Keratinocyte (primary cell): ENCODE results near the gene ITGAV. TPM values are rescaled to one million over a fixed set of nuclear protein-coding genes. Genes with fewer than 3 reads are reported as not detected.

Source experiments
- DNase-seq: peaks from one replicate; pipeline ENCODE4 v3.0.0-alpha.2; 2011; ENCODE audit warnings: low read depth, missing footprints, low spot score
- FAIRE-seq: peaks from 2 replicates; lab custom pipeline; 2011; peaks lifted over from hg19 to GRCh38; lab: Jason Lieb, UNC
- H2AFZ ChIP-seq: 2 replicates; pipeline ENCODE4 v1.6.0; 2012; ENCODE audit warnings: low read length, control low read depth, inconsistent platforms; ENCODE audit not compliant: control insufficient read depth
- H3K27ac ChIP-seq: 2 replicates; pipeline ENCODE4 v1.5.1; 2011; ENCODE audit warnings: low read length; ENCODE audit not compliant: control insufficient read depth, insufficient read depth
- H3K27me3 ChIP-seq: 3 replicates; pipeline ENCODE4 v1.6.0; 2011; ENCODE audit warnings: low read length; ENCODE audit not compliant: control insufficient read depth, insufficient read depth; ENCODE audit errors: extremely low read depth
- H3K36me3 ChIP-seq, 2 experiments: 2 replicates in 1 of 2; 3 replicates in 1 of 2; pipeline ENCODE4 v1.5.1; 2011; ENCODE audit warnings: low read length in 2 of 2, mild to moderate bottlenecking in 1 of 2; ENCODE audit not compliant: control insufficient read depth in 2 of 2, insufficient read depth in 2 of 2; ENCODE audit errors: extremely low read depth in 1 of 2
- H3K4me1 ChIP-seq: 3 replicates; pipeline ENCODE4 v1.5.1; 2011; ENCODE audit warnings: low read length; ENCODE audit not compliant: control insufficient read depth, insufficient read depth; ENCODE audit errors: extremely low read depth
- H3K4me2 ChIP-seq: 3 replicates; pipeline ENCODE4 v1.6.0; 2011; ENCODE audit warnings: low read depth, low read length; ENCODE audit not compliant: control insufficient read depth, insufficient read depth; ENCODE audit errors: extremely low read depth
- H3K4me3 ChIP-seq, 3 experiments: fragments of 200-600 bp in 1 of 3; sonication (generic) in 1 of 3; 2 replicates in 2 of 3; 3 replicates in 1 of 3; pipeline ENCODE4 v1.5.1; 2011 to 2016; ENCODE audit warnings: low read length in 3 of 3, mild to moderate bottlenecking in 3 of 3, control low read depth in 2 of 3, inconsistent platforms in 1 of 3, low read depth in 1 of 3, mixed read lengths in 1 of 3, mixed run types in 1 of 3, moderate library complexity in 1 of 3; ENCODE audit not compliant: control insufficient read depth in 2 of 3, insufficient read depth in 2 of 3; ENCODE audit errors: extremely low read depth in 1 of 3
- H3K79me2 ChIP-seq: 2 replicates; pipeline ENCODE4 v1.6.0; 2012; ENCODE audit warnings: low read length; ENCODE audit not compliant: control insufficient read depth, insufficient read depth
- H3K9ac ChIP-seq: 3 replicates; pipeline ENCODE4 v1.6.0; 2011; ENCODE audit warnings: low read length; ENCODE audit not compliant: control insufficient read depth, insufficient read depth; ENCODE audit errors: extremely low read depth
- H3K9me1 ChIP-seq: 3 replicates; pipeline ENCODE4 v1.6.0; 2011; ENCODE audit warnings: low read length; ENCODE audit not compliant: control insufficient read depth, insufficient read depth; ENCODE audit errors: extremely low read depth
- H3K9me3 ChIP-seq: 2 replicates; pipeline ENCODE4 v1.5.1; 2012; ENCODE audit warnings: low read depth, low read length; ENCODE audit not compliant: control insufficient read depth
- H4K20me1 ChIP-seq: 3 replicates; pipeline ENCODE4 v1.6.0; 2011; ENCODE audit warnings: low read length; ENCODE audit not compliant: control insufficient read depth, insufficient read depth; ENCODE audit errors: extremely low read depth
- CTCF ChIP-seq, 3 experiments: IDR thresholded peaks in 1 of 3; conservative IDR thresholded peaks in 1 of 3; optimal IDR thresholded peaks in 1 of 3; 2 replicates in 2 of 3; 3 replicates in 1 of 3; pipeline versions ENCODE3 to v1.5.1; 2011; ENCODE audit warnings: low read length in 3 of 3, mild to moderate bottlenecking in 3 of 3, moderate library complexity in 2 of 3, control low read depth in 1 of 3, inconsistent platforms in 1 of 3; ENCODE audit not compliant: insufficient read depth in 2 of 3; ENCODE audit errors: extremely low read depth in 1 of 3
- EZH2 ChIP-seq: IDR thresholded peaks from one replicate; pipeline ENCODE4 v1.6.1; 2012; ENCODE audit warnings: inconsistent platforms, mild to moderate bottlenecking, low read length, moderate library complexity
- dilution Hi-C: fragments of 300-500 bp; cut with MboI; formaldehyde crosslinking; loops from one replicate; pipeline ENCODE4 v1.7.0; 2020; ENCODE audit warnings: low sequenced_read_pairs; ENCODE audit not compliant: extremely low pct_ligation_motif_present
- polyA plus RNA-seq, 5 experiments: library from polyadenylated mRNA; depleted of rRNA in 3 of 5; stranded (reverse) in 3 of 5; stranded (forward) in 1 of 5; unstranded in 1 of 5; fragments of >200 nt; gene quantifications; 1 replicate in 1 of 5; 2 replicates in 3 of 5; 3 replicates in 1 of 5; pipeline versions ENCODE4 v1.2.1 to v1.2.3, GENCODE V29; 2011 to 2012; ENCODE audit warnings: missing spikeins in 2 of 5, low read depth in 1 of 5, low replicate concordance in 1 of 5

Gene ITGAV
- polyA plus RNA-seq, 1 donor (not counting 4 experiments of a cell fraction or from before 2014, with no cell fraction given), result 63.7 TPM

DNA sequence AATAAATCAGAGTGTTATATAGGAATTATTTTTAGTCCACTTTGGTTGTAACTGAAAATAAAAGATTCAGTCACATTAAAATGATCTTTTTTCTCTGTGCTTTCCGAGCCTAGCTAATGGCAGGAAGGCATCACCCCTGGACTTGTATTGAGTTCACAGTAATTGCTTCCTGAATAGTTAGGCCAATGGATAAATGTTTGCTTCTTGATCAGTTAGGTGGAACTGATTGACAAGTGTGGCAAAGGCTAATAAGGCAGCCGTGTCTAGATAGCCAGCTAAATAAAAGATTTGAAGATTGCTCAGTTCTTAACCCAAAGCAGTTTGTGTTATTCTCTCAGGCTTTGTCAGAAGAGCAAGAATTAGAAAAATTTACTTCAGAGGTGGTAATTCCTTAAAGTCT lies 124.8 kb downstream of the ITGAV start:
- FAIRE-seq (no peak), DNase-seq (no peak)
- no peaks in the 10 kb centered on the region for H3K9me3 ChIP-seq
- no peak overlapping the region for H3K27ac ChIP-seq
- no peaks in the 10 kb centered on the region for H3K9me1 ChIP-seq
- H4K20me1 ChIP-seq, result no peaks in the 10 kb centered on the region
- no peak overlapping the region for H3K4me3 ChIP-seq
- TF ChIP-seq EZH2, result no peak
- TF ChIP-seq CTCF (optimal IDR thresholded peaks at IDR 0.05 in 1 of 3, IDR thresholded peaks at IDR 0.05 in 1 of 3, conservative IDR thresholded peaks at IDR 0.05 in 1 of 3; ENCODE audit: extremely low read depth in 1 of 3, insufficient read depth in 2 of 3, low read length in 3 of 3), result no peak
- H3K9ac ChIP-seq, result no peak overlapping the region
- no peaks in the 10 kb centered on the region for H3K27me3 ChIP-seq
- H3K36me3 ChIP-seq, result no peaks in the 10 kb centered on the region
- no peaks in the 10 kb centered on the region for H3K79me2 ChIP-seq
- no peak overlapping the region for H3K4me2 ChIP-seq
- no peaks in the 10 kb centered on the region for H3K4me1 ChIP-seq
- dilution Hi-C loops, result no loop called here
- no peak overlapping the region for H2AFZ ChIP-seq

- Histone ChIP-seq H3K4me3 (no peak overlapping the region), H4K20me1 (no peaks in the 10 kb centered on the region), H3K79me2 (no peaks in the 10 kb centered on the region), H2AFZ (no peak overlapping the region), H3K9me1 (no peaks in the 10 kb centered on the region), H3K4me2 (no peak overlapping the region), H3K27ac (no peak overlapping the region), H3K27me3 (no peaks in the 10 kb centered on the region), H3K9me3 (no peaks in the 10 kb centered on the region), H3K4me1 (no peaks in the 10 kb centered on the region), H3K36me3 (no peaks in the 10 kb centered on the region), H3K9ac (no peak overlapping the region)
- FAIRE-seq (no peak), DNase-seq (no peak)
- TF ChIP-seq CTCF (optimal IDR thresholded peaks at IDR 0.05 in 1 of 3, IDR thresholded peaks at IDR 0.05 in 1 of 3, conservative IDR thresholded peaks at IDR 0.05 in 1 of 3; ENCODE audit: extremely low read depth in 1 of 3, insufficient read depth in 2 of 3, low read length in 3 of 3), result no peak
- no peak for TF ChIP-seq EZH2
- dilution Hi-C loops, result no loop called here
Measured at GRCh38 chr2:186716004-186716403, 126.1 kb downstream of the ITGAV start.
